Fibroblast of lung (primary cell): ENCODE results near the gene PPM1A. TPM values are rescaled to one million over a fixed set of nuclear protein-coding genes. Genes with fewer than 3 reads are reported as not detected.

Experiments used
- DNase-seq, 2 donors: peaks; one replicate each; pipeline versions ENCODE4 v3.0.0 to v3.0.0-alpha.2; 2010; ENCODE audit warnings: low read depth in 2 of 2
- H2AFZ ChIP-seq: 2 replicates; pipeline ENCODE4 v1.5.1; 2012; ENCODE audit warnings: low read length, control low read depth, inconsistent platforms
- H3K27ac ChIP-seq: 2 replicates; pipeline ENCODE4 v1.5.1; 2011; ENCODE audit warnings: low read length, control low read depth; ENCODE audit not compliant: insufficient read depth
- H3K27me3 ChIP-seq: 2 replicates; pipeline ENCODE4 v1.5.1; 2011; ENCODE audit warnings: mild to moderate bottlenecking, low read length; ENCODE audit not compliant: control insufficient read depth, insufficient read depth
- H3K36me3 ChIP-seq: 2 replicates; pipeline ENCODE4 v1.5.1; 2011; ENCODE audit warnings: low read length; ENCODE audit not compliant: control insufficient read depth, insufficient read depth
- H3K4me1 ChIP-seq: 2 replicates; pipeline ENCODE4 v1.5.1; 2011; ENCODE audit warnings: low read length; ENCODE audit not compliant: control insufficient read depth, insufficient read depth; ENCODE audit errors: extremely low read depth
- H3K4me2 ChIP-seq: 2 replicates; pipeline ENCODE4 v1.5.1; 2011; ENCODE audit warnings: low read length, control low read depth; ENCODE audit not compliant: insufficient read depth; ENCODE audit errors: extremely low read depth
- H3K4me3 ChIP-seq, 4 experiments: fragments of 200-600 bp in 1 of 4; sonication (generic) in 1 of 4; replicated peaks in 1 of 4; 2 replicates each; pipeline ENCODE4 v1.5.1; 2011 to 2016; ENCODE audit warnings: low read length in 4 of 4, low read depth in 3 of 4, mild to moderate bottlenecking in 3 of 4, control low read depth in 2 of 4, inconsistent platforms in 1 of 4, mixed read lengths in 1 of 4; ENCODE audit not compliant: insufficient read depth in 1 of 4; ENCODE audit errors: control extremely low read depth in 1 of 4
- H3K79me2 ChIP-seq: 2 replicates; pipeline ENCODE4 v1.5.1; 2012; ENCODE audit warnings: mild to moderate bottlenecking, low read length, inconsistent platforms; ENCODE audit not compliant: control insufficient read depth, insufficient read depth
- H3K9ac ChIP-seq: 2 replicates; pipeline ENCODE4 v1.5.1; 2011; ENCODE audit warnings: mild to moderate bottlenecking, low read length, control low read depth; ENCODE audit not compliant: insufficient read depth
- H3K9me3 ChIP-seq: 2 replicates; pipeline ENCODE4 v1.5.1; 2012; ENCODE audit warnings: low read depth, low read length; ENCODE audit not compliant: control insufficient read depth, insufficient read depth
- H4K20me1 ChIP-seq: 2 replicates; pipeline ENCODE4 v1.5.1; 2011; ENCODE audit warnings: low read length; ENCODE audit not compliant: control insufficient read depth, insufficient read depth; ENCODE audit errors: extremely low read depth
- EZH2 ChIP-seq: IDR thresholded peaks from 2 replicates; pipeline ENCODE4 v1.5.1; 2012; ENCODE audit warnings: low read length, control low read depth, mild to moderate bottlenecking; ENCODE audit errors: missing control alignments
- polyA plus RNA-seq, 2 donors: library from polyadenylated mRNA; depleted of rRNA in 1 of 2; stranded (reverse) in 1 of 2; unstranded in 1 of 2; fragments of >200 nt; gene quantifications; 2 replicates each; pipeline ENCODE4 v1.2.1, GENCODE V29; 2011 to 2012; ENCODE audit warnings: missing spikeins in 1 of 2
- total RNA-seq: library from RNA; depleted of rRNA; stranded (reverse); fragments of >200 nt; gene quantifications from 2 replicates; pipeline ENCODE4 v1.2.1, GENCODE V29; 2014
- TF ChIP-seq, protein P1 (sequence below), 2 donors: IDR thresholded peaks in 1 of 2; conservative IDR thresholded peaks in 1 of 2; 1 replicate in 1 of 2; 2 replicates in 1 of 2; pipeline ENCODE4 v1.5.1; 2011 to 2012; ENCODE audit warnings: low read length in 2 of 2, control low read depth in 1 of 2, inconsistent platforms in 1 of 2, low read depth in 1 of 2, mild to moderate bottlenecking in 1 of 2

The PPM1A gene
- total and polyA plus RNA-seq, 2 donors (not counting 1 experiment from before 2014, with no cell fraction given), result 25.9 to 51.3 TPM

DNA sequence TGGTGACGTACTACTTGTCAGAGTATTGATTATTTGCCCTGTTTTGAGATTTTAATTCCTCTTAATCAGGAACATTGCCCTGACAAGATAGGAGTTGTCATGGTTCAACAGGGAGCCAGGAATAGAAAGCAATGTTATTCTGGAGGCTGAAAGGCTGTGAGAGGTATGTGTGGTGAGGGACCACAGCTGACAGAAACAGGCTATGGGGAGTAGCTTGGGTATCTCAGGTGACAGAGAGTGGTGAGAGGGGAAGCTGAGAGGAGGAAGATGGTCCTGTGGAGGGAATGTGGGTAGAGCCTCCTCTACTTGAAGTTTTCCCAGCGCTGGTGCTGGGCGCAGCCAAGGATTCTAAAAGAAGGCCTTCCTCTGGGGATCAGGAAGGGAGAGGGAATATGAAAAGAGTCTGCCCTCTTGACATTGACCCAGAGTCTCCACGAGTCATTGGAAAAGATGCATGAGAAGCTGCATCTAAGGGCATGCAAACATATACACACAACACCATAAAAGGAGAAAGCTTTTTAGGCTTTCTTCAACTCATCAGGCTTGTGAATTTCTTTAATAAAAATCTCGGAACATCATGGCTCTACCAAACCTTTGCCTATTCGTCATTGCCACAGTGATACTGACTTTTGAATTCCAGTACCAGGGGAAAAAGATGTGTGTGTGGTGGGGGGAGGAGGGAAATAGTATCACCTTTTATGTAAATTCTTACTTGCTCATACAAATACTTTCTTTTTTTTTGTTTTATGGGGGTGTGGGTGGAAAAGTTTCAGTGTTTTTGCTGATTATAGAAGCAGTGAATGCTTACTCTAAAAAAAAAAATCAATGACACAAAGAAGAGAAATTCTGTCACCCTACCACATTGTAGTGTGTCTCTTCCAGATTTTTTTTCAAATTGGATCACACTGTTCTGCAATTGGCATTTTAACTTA is 43.9 kb upstream of the PPM1A start:
- Histone ChIP-seq H3K36me3 (no peaks in the 10 kb centered on the region), H3K9me3 (no peaks in the 10 kb centered on the region), H3K27me3 (peaks cover 5% of the 10 kb centered on the region), H3K4me1 (no peaks in the 10 kb centered on the region), H3K9ac (no peak overlapping the region), H3K4me3 (no peak overlapping the region), H2AFZ (no peak overlapping the region), H4K20me1 (no peaks in the 10 kb centered on the region), H3K79me2 (no peaks in the 10 kb centered on the region), H3K4me2 (no peak overlapping the region), H3K27ac (no peak overlapping the region)
- TF ChIP-seq, protein P1, sequence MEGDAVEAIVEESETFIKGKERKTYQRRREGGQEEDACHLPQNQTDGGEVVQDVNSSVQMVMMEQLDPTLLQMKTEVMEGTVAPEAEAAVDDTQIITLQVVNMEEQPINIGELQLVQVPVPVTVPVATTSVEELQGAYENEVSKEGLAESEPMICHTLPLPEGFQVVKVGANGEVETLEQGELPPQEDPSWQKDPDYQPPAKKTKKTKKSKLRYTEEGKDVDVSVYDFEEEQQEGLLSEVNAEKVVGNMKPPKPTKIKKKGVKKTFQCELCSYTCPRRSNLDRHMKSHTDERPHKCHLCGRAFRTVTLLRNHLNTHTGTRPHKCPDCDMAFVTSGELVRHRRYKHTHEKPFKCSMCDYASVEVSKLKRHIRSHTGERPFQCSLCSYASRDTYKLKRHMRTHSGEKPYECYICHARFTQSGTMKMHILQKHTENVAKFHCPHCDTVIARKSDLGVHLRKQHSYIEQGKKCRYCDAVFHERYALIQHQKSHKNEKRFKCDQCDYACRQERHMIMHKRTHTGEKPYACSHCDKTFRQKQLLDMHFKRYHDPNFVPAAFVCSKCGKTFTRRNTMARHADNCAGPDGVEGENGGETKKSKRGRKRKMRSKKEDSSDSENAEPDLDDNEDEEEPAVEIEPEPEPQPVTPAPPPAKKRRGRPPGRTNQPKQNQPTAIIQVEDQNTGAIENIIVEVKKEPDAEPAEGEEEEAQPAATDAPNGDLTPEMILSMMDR (conservative IDR thresholded peaks at IDR 0.05 in 1 of 2, IDR thresholded peaks at IDR 0.05 in 1 of 2; ENCODE audit: low read depth in 1 of 2, low read length in 2 of 2), result no peak
- TF ChIP-seq EZH2, result no peak
- no peak for DNase-seq

DNA sequence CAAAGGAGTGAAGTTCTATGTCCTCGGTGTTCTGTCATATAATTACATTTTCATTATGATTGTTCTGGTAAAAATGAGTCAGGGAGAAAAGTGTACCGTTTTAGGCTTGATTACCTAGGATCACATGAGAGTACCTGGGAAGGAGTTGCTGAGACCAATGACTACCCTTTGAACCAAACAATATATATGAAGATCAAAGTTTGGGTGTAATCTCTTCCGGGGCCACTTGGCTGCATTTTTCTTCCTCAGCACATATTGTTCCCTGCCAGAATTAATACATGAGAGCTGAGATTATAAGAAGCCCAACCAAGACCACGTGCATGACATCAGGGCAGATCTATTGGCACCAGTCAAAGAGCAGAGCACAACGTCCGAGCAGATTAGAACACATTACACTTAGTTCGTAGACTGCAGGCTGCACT is 42.8 kb upstream of the PPM1A start:
- no peaks in the 10 kb centered on the region for H4K20me1 ChIP-seq
- no peak overlapping the region for H3K27ac ChIP-seq
- H3K4me1 ChIP-seq, result no peaks in the 10 kb centered on the region
- H3K9me3 ChIP-seq, result no peaks in the 10 kb centered on the region
- H3K4me2 ChIP-seq, result no peak overlapping the region
- no peak overlapping the region for H3K9ac ChIP-seq
- TF ChIP-seq, protein P1 (conservative IDR thresholded peaks at IDR 0.05 in 1 of 2, IDR thresholded peaks at IDR 0.05 in 1 of 2; ENCODE audit: low read depth in 1 of 2, low read length in 2 of 2), result no peak
- no peak for TF ChIP-seq EZH2
- H3K4me3 ChIP-seq, result no peak overlapping the region
- H3K79me2 ChIP-seq, result no peaks in the 10 kb centered on the region
- no peak overlapping the region for H2AFZ ChIP-seq
- DNase-seq, result no peak
- H3K27me3 ChIP-seq, result peaks cover 5% of the 10 kb centered on the region
- no peaks in the 10 kb centered on the region for H3K36me3 ChIP-seq

DNA sequence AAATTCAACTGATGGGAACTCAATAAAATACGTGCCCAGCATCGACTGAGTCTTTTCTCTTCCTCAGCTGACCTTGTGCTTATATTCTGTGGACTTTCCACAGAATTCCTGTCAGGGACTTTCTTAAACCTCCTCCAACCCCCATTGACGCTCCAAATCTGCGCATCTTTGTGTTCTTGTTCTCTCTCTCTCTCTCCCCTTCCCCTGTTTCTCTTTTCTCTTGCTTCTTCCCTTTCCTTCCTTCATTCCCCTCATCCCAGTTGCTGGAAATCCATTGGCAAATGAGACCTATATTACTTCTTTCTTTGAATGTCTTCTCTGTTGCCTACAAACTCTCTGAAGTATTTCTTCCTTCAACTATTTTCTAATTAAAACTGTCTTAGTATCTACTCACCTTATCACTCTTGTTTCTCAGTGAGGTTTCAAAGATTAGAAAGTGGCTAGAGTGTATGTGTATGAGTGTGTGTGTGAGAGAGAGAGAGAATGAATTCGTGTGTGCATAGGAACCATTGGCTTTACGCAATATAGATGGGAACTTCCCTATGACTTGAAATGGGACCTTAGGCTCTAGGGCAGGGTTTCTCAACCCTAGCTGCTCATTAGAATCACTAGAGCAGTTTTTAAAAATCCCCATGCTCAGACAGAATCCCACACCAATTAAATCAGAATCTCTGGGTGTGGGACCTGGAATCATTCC is 42.0 kb upstream of the PPM1A start:
- Histone ChIP-seq H3K27ac (no peak overlapping the region), H3K9me3 (no peaks in the 10 kb centered on the region), H3K79me2 (no peaks in the 10 kb centered on the region), H3K4me1 (no peaks in the 10 kb centered on the region), H3K36me3 (no peaks in the 10 kb centered on the region), H3K4me3 (no peak overlapping the region), H3K4me2 (no peak overlapping the region), H3K9ac (no peak overlapping the region), H3K27me3 (peaks cover 5% of the 10 kb centered on the region), H2AFZ (no peak overlapping the region), H4K20me1 (no peaks in the 10 kb centered on the region)
- TF ChIP-seq EZH2, result no peak
- TF ChIP-seq, protein P1 (conservative IDR thresholded peaks at IDR 0.05 in 1 of 2, IDR thresholded peaks at IDR 0.05 in 1 of 2; ENCODE audit: low read depth in 1 of 2, low read length in 2 of 2), result no peak
- no peak for DNase-seq
